ENCODE data around the gene HEMGN.

- TF ChIP-seq, protein P1, sequence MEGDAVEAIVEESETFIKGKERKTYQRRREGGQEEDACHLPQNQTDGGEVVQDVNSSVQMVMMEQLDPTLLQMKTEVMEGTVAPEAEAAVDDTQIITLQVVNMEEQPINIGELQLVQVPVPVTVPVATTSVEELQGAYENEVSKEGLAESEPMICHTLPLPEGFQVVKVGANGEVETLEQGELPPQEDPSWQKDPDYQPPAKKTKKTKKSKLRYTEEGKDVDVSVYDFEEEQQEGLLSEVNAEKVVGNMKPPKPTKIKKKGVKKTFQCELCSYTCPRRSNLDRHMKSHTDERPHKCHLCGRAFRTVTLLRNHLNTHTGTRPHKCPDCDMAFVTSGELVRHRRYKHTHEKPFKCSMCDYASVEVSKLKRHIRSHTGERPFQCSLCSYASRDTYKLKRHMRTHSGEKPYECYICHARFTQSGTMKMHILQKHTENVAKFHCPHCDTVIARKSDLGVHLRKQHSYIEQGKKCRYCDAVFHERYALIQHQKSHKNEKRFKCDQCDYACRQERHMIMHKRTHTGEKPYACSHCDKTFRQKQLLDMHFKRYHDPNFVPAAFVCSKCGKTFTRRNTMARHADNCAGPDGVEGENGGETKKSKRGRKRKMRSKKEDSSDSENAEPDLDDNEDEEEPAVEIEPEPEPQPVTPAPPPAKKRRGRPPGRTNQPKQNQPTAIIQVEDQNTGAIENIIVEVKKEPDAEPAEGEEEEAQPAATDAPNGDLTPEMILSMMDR (IDR thresholded peaks at IDR 0.05): no peak
- TF ChIP-seq POLR2AphosphoS5 (IDR thresholded peaks at IDR 0.05): no peak
- TF ChIP-seq POLR2A (IDR thresholded peaks at IDR 0.05): no peak
- no peak for TF ChIP-seq EP300 (IDR thresholded peaks at IDR 0.05)
Measured at GRCh38 chr9:97983589-97984187, 45.7 kb upstream of the HEMGN start.

Measured in upper lobe of left lung (tissue), 4 donors.